Activated CD8-positive, alpha-beta T cell treated with anti-CD3 and anti-CD28 coated beads for 36 hours (primary cell): ENCODE results near the gene LMO2. TPM values are rescaled to one million over a fixed set of nuclear protein-coding genes. Genes with fewer than 3 reads are reported as not detected.

Source experiments
- ATAC-seq: fragments of 200-7000 bp; cut with Tn5 transposase; one replicate; pipeline ENCODE4 v1.10.0; 2021; ENCODE audit warnings: mild to moderate bottlenecking, moderate library complexity
- CTCF ChIA-PET: fragments of 350-600 bp; sonication (Branson Sonifier 250); formaldehyde crosslinking; loops from one replicate; lab custom pipeline; 2021; ENCODE audit warnings: antibody characterized with exemption; lab: Charles Lee
- POLR2A ChIA-PET: fragments of 350-600 bp; sonication (Branson Sonifier 250); formaldehyde crosslinking; loops from one replicate; lab custom pipeline; 2021; ENCODE audit warnings: antibody characterized with exemption; lab: Charles Lee
- DNase-seq: peaks from one replicate; pipeline ENCODE4 v3.0.0-alpha.2; 2020
- H3K27ac Mint-ChIP-seq: one replicate; pipeline ENCODE4 v1.8.0; 2021; ENCODE audit warnings: mild to moderate bottlenecking, mixed read lengths
- H3K27me3 Mint-ChIP-seq: one replicate; pipeline ENCODE4 v1.8.0; 2021; ENCODE audit warnings: mixed read lengths
- H3K36me3 Mint-ChIP-seq: one replicate; pipeline ENCODE4 v1.8.0; 2021; ENCODE audit warnings: low read depth, mixed read lengths
- H3K4me1 Mint-ChIP-seq: one replicate; pipeline ENCODE4 v1.8.0; 2021; ENCODE audit warnings: low read depth, mixed read lengths
- H3K4me3 Mint-ChIP-seq: one replicate; pipeline ENCODE4 v1.8.0; 2021; ENCODE audit warnings: mild to moderate bottlenecking, moderate library complexity, mixed read lengths
- H3K9me3 Mint-ChIP-seq: one replicate; pipeline ENCODE4 v1.8.0; 2021; ENCODE audit warnings: mixed read lengths
- CTCF ChIP-seq: fragments of 200-600 bp; IDR thresholded peaks from one replicate; pipeline ENCODE4 v1.8.0; 2022; ENCODE audit warnings: antibody characterized with exemption, mild to moderate bottlenecking
- intact Hi-C: fragments of 100-400 bp; cut with micrococcal nuclease; formaldehyde crosslinking; loops from one replicate; pipeline ENCODE4 v1.10.0; 2022
- total RNA-seq, 2 experiments: library from RNA; stranded (reverse); gene quantifications; one replicate each; pipeline ENCODE4 v1.2.3, GENCODE V29; 2021

Gene LMO2
- total RNA-seq, 2 experiments from 2014 or later: not detected

GRCh38 chr11:33867561-33867960, 24.3 kb downstream of the LMO2 start:
- CTCF ChIA-PET: interaction anchor here (0.9 to 3.5 kb wide), 7 partner anchors 9 to 129 kb away, joined by 3 to 29 read pairs (median 6); no protein-coding TSS in a partner anchor
- ATAC-seq (no peak), DNase-seq (no peak)
- Mint-ChIP-seq H3K36me3 (no peaks in the 10 kb centered on the region), H3K27ac (no peak overlapping the region), H3K4me1 (peaks cover 13% of the 10 kb centered on the region), H3K27me3 (peaks cover 58% of the 10 kb centered on the region), H3K4me3 (no peak overlapping the region), H3K9me3 (no peaks in the 10 kb centered on the region)
- no peak for TF ChIP-seq CTCF
- intact Hi-C loops: no loop called here
- POLR2A ChIA-PET: no interaction called here

GRCh38 chr11:33866936-33867335, 24.9 kb downstream of the LMO2 start:
- intact Hi-C loops: no loop called here
- Mint-ChIP-seq H3K27me3 (peaks cover 58% of the 10 kb centered on the region), H3K27ac (no peak overlapping the region), H3K9me3 (no peaks in the 10 kb centered on the region), H3K4me3 (no peak overlapping the region), H3K36me3 (no peaks in the 10 kb centered on the region), H3K4me1 (peaks cover 13% of the 10 kb centered on the region)
- TF ChIP-seq CTCF: no peak
- ATAC-seq: no peak
- ChIA-PET CTCF (interaction anchor here (2.6 to 3.5 kb wide), 3 partner anchors 9 to 121 kb away, joined by 14 to 29 read pairs (median 15); no protein-coding TSS in a partner anchor), POLR2A (no interaction called here)
- DNase-seq: no peak

- no peak for DNase-seq
- ChIA-PET POLR2A (no interaction called here), CTCF (interaction anchor here (9.2 kb wide), 1 partner anchor 123 kb away, joined by 103 read pairs; no protein-coding TSS in a partner anchor)
- TF ChIP-seq CTCF: no peak
- Mint-ChIP-seq H3K4me1 (peaks cover 4% of the 10 kb centered on the region), H3K27ac (no peak overlapping the region), H3K4me3 (no peak overlapping the region), H3K9me3 (no peaks in the 10 kb centered on the region), H3K36me3 (no peaks in the 10 kb centered on the region), H3K27me3 (peaks cover 53% of the 10 kb centered on the region)
- intact Hi-C loops: no loop called here
- ATAC-seq: no peak
Measured at GRCh38 chr11:33864479-33864878, 27.4 kb downstream of the LMO2 start.

- no peak overlapping the region for H3K4me3 Mint-ChIP-seq
- no peak for TF ChIP-seq CTCF
- H3K27ac Mint-ChIP-seq: no peak overlapping the region
- no peaks in the 10 kb centered on the region for H3K36me3 Mint-ChIP-seq
- DNase-seq: no peak
- H3K27me3 Mint-ChIP-seq: peaks cover 58% of the 10 kb centered on the region
- intact Hi-C loops: no loop called here
- H3K4me1 Mint-ChIP-seq: peaks cover 4% of the 10 kb centered on the region
- H3K9me3 Mint-ChIP-seq: no peaks in the 10 kb centered on the region
- ChIA-PET CTCF (interaction anchor here (0.9 to 9.2 kb wide), 5 partner anchors 14 to 133 kb away, joined by 3 to 103 read pairs (median 4); no protein-coding TSS in a partner anchor), POLR2A (no interaction called here)
- no peak for ATAC-seq
Measured at GRCh38 chr11:33863418-33864172, 28.3 kb downstream of the LMO2 start.
